ENCODE results near the gene SNAI3. TPM values are rescaled to one million over a fixed set of nuclear protein-coding genes. Genes with fewer than 3 reads are reported as not detected.
A peak's percentile ranks its signal among the peaks of the same experiment; 100 is the strongest.

SNAI3 gene
- total RNA-seq, 1 donor from 2014 or later, result 7.0 TPM

DNA sequence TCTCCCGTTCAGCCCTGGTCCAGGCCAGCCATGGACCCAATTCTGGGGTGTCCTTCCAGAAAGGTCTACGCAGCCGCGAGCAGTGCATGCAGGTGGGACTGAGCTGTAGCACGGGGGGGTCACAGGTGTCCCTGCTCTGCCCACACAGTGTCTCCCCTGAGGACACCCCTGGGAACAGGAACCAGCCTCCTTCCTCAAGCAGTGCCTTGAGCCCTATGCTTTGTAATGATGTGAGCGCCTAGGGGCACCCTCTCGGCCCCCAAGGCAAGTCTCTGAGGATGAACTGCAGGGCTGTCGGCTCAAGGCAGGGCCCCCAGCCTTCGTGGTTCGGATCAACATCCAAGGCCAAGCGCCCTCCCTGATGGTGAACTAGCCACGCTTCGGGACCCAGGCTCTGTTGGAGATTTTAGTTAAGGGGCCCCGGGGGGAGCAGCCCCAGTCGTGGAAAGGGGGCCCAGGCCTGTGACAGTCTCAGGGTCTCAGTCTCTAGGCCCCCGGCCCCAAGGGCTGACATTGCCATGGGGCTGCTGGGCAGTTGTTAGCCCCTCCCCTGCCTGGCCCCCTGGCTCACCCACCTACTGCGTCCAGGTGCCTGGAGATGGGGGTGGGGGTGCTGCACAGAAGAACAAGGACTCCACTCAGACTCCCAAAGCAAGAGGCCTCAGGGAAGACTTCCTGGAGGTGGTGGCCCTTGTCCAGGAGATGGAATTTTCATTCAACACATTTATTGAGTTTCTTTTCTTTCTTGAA is 45.6 kb downstream of the SNAI3 start:
- TF ChIP-seq, protein P1, sequence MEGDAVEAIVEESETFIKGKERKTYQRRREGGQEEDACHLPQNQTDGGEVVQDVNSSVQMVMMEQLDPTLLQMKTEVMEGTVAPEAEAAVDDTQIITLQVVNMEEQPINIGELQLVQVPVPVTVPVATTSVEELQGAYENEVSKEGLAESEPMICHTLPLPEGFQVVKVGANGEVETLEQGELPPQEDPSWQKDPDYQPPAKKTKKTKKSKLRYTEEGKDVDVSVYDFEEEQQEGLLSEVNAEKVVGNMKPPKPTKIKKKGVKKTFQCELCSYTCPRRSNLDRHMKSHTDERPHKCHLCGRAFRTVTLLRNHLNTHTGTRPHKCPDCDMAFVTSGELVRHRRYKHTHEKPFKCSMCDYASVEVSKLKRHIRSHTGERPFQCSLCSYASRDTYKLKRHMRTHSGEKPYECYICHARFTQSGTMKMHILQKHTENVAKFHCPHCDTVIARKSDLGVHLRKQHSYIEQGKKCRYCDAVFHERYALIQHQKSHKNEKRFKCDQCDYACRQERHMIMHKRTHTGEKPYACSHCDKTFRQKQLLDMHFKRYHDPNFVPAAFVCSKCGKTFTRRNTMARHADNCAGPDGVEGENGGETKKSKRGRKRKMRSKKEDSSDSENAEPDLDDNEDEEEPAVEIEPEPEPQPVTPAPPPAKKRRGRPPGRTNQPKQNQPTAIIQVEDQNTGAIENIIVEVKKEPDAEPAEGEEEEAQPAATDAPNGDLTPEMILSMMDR (IDR thresholded peaks at IDR 0.05), result no peak
- Histone ChIP-seq H3K36me3 (no peaks in the 10 kb centered on the region), H3K4me1 (no peaks in the 10 kb centered on the region), H3K27me3 (peaks cover 25% of the 10 kb centered on the region), H3K27ac (no peak overlapping the region), H3K4me3 (no peak overlapping the region), H3K9me3 (no peaks in the 10 kb centered on the region)
- ATAC-seq (no peak), DNase-seq (no peak)
- intact Hi-C loops (cut with DNase I), result no loop called here

DNA sequence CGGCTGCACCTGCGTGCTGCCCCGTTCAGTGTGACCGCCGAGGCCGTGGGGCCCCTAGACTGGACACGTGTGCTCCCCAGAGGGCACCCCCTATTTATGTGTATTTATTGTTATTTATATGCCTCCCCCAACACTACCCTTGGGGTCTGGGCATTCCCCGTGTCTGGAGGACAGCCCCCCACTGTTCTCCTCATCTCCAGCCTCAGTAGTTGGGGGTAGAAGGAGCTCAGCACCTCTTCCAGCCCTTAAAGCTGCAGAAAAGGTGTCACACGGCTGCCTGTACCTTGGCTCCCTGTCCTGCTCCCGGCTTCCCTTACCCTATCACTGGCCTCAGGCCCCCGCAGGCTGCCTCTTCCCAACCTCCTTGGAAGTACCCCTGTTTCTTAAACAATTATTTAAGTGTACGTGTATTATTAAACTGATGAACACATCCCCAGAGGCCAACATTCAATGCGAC is 46.2 kb downstream of the SNAI3 start:
- H3K4me3 ChIP-seq, result no peak overlapping the region
- intact Hi-C loops (cut with DNase I), result no loop called here
- H3K27ac ChIP-seq, result no peak overlapping the region
- DNase-seq (no peak), ATAC-seq (no peak)
- H3K9me3 ChIP-seq, result no peaks in the 10 kb centered on the region
- H3K4me1 ChIP-seq, result peaks cover 4% of the 10 kb centered on the region
- TF ChIP-seq, protein P1 (IDR thresholded peaks at IDR 0.05), result no peak
- no peaks in the 10 kb centered on the region for H3K36me3 ChIP-seq
- H3K27me3 ChIP-seq, result peaks cover 25% of the 10 kb centered on the region

DNA sequence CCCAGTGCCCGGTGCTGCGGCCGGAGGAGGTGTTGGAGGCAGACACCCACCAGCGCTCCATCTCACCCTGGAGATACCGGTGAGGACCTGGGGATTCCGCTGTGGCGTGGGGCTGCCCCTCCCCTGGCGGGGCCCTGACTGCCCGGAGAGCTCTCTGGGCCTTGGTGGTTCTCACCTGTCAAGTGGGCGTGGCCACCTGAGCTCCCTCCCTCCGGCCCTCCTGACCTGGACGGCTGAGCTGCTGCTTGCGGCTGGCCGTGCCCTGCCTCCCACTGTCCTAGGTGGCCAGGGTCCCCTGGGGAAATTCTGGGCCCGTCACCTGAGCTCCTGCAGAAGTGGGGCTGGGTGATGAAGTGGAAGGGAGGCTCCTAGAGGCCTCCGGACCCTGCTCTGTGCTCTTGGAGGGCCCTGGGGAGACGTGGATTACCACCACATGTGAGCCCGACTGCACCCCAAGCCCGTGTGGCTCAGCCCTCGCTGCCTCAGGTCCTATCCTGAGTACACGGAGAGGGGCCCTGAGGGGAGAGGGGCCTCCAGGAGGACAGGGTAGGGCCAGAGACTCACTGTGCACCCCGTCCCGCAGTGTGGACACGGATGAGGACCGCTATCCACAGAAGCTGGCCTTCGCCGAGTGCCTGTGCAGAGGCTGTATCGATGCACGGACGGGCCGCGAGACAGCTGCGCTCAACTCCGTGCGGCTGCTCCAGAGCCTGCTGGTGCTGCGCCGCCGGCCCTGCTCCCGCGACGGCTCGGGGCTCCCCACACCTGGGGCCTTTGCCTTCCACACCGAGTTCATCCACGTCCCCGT is 46.9 kb downstream of the SNAI3 start:
- intact Hi-C loops (cut with DNase I), result no loop called here
- DNase-seq (peak; percentile 85), ATAC-seq (peak; percentile 21)
- H3K27ac ChIP-seq, result no peak overlapping the region
- peaks cover 10% of the 10 kb centered on the region for H3K4me1 ChIP-seq
- H3K27me3 ChIP-seq, result peaks cover 25% of the 10 kb centered on the region
- TF ChIP-seq, protein P1 (IDR thresholded peaks at IDR 0.05), result no peak
- H3K4me3 ChIP-seq, result no peak overlapping the region
- no peaks in the 10 kb centered on the region for H3K36me3 ChIP-seq
- H3K9me3 ChIP-seq, result no peaks in the 10 kb centered on the region

DNA sequence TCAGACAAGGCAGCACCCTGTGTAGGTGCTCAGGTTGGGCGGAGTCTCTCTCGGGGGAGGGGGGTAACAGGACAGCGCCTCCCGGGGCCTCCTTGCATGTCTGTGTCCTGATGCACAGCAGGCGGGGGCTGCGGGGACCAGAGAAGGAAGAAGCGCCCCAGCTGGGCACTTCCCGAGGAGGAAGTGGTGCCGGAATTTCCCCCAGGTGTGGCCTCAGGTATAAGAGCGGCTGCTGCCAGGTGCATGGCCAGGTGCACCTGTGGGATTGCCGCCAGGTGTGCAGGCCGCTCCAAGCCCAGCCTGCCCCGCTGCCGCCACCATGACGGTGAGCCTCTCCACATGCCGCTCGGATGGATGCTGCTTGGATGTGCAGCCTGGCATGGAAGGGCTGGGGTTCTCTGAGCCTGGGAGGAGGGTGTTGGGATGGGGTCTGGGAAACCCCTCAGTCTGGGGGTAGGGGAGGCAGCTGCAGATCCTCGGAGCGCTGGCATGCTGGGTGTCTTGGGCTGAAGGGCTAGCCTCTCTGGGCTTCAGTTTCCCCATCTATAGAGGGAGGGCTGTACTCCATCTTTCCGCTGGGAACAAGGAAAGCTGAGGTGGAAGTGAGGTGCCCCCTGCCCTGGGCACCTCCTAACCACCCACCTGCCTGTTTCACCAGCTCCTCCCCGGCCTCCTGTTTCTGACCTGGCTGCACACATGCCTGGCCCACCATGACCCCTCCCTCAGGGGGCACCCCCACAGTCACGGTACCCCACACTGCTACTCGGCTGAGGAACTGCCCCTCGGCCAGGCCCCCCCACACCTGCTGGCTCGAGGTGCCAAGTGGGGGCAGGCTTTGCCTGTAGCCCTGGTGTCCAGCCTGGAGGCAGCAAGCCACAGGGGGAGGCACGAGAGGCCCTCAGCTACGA is 47.7 kb downstream of the SNAI3 start, which contains the start of gene IL17C:
Gene IL17C (plus strand): TSS at position 250 of the 908 bp plus-strand sequence. CDS start 70 bp downstream, at position 320.
- Histone ChIP-seq H3K4me3 (no peak within 1 kb of the TSS), H3K27ac (no peak within 1 kb of the TSS), H3K27me3 (peaks cover 25% of the 10 kb centered on the region), H3K9me3 (no peaks in the 10 kb centered on the region), H3K4me1 (peaks cover 15% of the 10 kb centered on the region), H3K36me3 (no peaks in the 10 kb centered on the region)
- TF ChIP-seq, protein P1 (IDR thresholded peaks at IDR 0.05), result no peak
- DNase-seq (no peak), ATAC-seq (no peak)
- intact Hi-C loops (cut with DNase I), result no loop called here

All from upper lobe of right lung (tissue), 1 donor.